Lung (tissue), 16 donors: ENCODE measurements around the gene PLSCR2. TPM values are rescaled to one million over a fixed set of nuclear protein-coding genes. Genes with fewer than 3 reads are reported as not detected.

Source experiments
- ATAC-seq: fragments of 200-7000 bp; cut with Tn5 transposase; one replicate; pipeline ENCODE4 v1.9.1; 2020; ENCODE audit warnings: moderate number of reproducible peaks; ENCODE audit not compliant: insufficient read depth, low FRiP score
- DNase-seq, 3 donors: peaks; one replicate each; pipeline ENCODE4 v3.0.0-alpha.2; 2013 to 2017
- H3K27ac ChIP-seq, 2 donors: one replicate each; pipeline ENCODE4 v1.5.1; 2013; ENCODE audit warnings: mild to moderate bottlenecking in 2 of 2, moderate library complexity in 2 of 2, control low read depth in 1 of 2, inconsistent platforms in 1 of 2, low read depth in 1 of 2, low read length in 1 of 2
- H3K27me3 ChIP-seq, 3 donors: one replicate each; pipeline ENCODE4 v1.5.1; 2013; ENCODE audit warnings: low read length in 2 of 3; ENCODE audit not compliant: control insufficient read depth in 3 of 3, insufficient read depth in 3 of 3
- H3K36me3 ChIP-seq, 4 donors: one replicate each; pipeline ENCODE4 v1.5.1; 2013; ENCODE audit warnings: low read length in 4 of 4, mild to moderate bottlenecking in 1 of 4, moderate library complexity in 1 of 4; ENCODE audit not compliant: control insufficient read depth in 4 of 4, insufficient read depth in 4 of 4
- H3K4me1 ChIP-seq, 5 donors: one replicate each; pipeline ENCODE4 v1.5.1; 2013; ENCODE audit warnings: low read length in 5 of 5, mild to moderate bottlenecking in 2 of 5, moderate library complexity in 1 of 5; ENCODE audit not compliant: control insufficient read depth in 5 of 5, insufficient read depth in 5 of 5
- H3K4me3 ChIP-seq: one replicate; pipeline ENCODE4 v1.5.1; 2013; ENCODE audit warnings: mild to moderate bottlenecking, control low read depth, moderate library complexity
- H3K9ac ChIP-seq, 2 donors: one replicate each; pipeline ENCODE4 v1.5.1; 2013; ENCODE audit warnings: low read length in 2 of 2, control low read depth in 1 of 2; ENCODE audit not compliant: insufficient read depth in 1 of 2
- H3K9me3 ChIP-seq, 4 donors: one replicate each; pipeline ENCODE4 v1.5.1; 2013; ENCODE audit warnings: low read length in 3 of 4, mild to moderate bottlenecking in 1 of 4, moderate library complexity in 1 of 4; ENCODE audit not compliant: control insufficient read depth in 4 of 4, insufficient read depth in 3 of 4
- WGBS, 2 donors: extraction: QIAGEN DNeasy Blood & Tissue Kit; methylation state at CpG; one replicate each; pipeline ENCODE4 v1.1.7; 2013; 5-methylcytosine and 5-hydroxymethylcytosine counted together
- long read RNA-seq, 5 donors: transcript quantifications; one replicate each; lab custom pipeline, GENCODE V29; 2026
- polyA plus RNA-seq, 2 donors: library from polyadenylated mRNA; stranded (reverse); fragments of 200-250 nt; gene quantifications; one replicate each; pipeline ENCODE4 v1.2.1, GENCODE V29; 2013
- total RNA-seq, 2 donors: library from RNA; depleted of rRNA in 1 of 2; stranded (reverse); fragments of >200 nt in 1 of 2; gene quantifications; one replicate each; pipeline ENCODE4 v1.2.1, GENCODE V29; 2014 to 2021
- TF ChIP-seq, protein P1 (sequence below): IDR thresholded peaks from 2 replicates; pipeline ENCODE4 v1.5.1; 2012; ENCODE audit warnings: mild to moderate bottlenecking; ENCODE audit errors: control extremely low read depth, extremely low read depth
- donor health status: control.
- donor health status: control.
- donor health status: Bipolar disorder and iron deficiency.
- donor health status: healthy.
- donor health status: DM: yes; HTN: yes; CAD: no.

PLSCR2 gene, protein sequence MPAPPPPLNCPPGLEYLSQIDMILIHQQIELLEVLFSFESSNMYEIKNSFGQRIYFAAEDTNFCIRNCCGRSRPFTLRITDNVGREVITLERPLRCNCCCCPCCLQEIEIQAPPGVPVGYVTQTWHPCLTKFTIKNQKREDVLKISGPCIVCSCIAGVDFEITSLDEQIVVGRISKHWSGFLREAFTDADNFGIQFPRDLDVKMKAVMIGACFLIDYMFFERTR
- total RNA-seq = not detected
- under 1 TPM; 0.03 to 0.33 TPM for polyA plus RNA-seq
- long read RNA-seq, donor 1 = 0 reads
- long read RNA-seq, donor 2 = 0 reads
- long read RNA-seq, donor 3 = 0 reads
- long read RNA-seq, donor 4 = 0 reads
- long read RNA-seq, donor 5 = 0 reads

GRCh38 chr3:146469150-146470017 is at the start of gene PLSCR2:
Gene PLSCR2 (minus strand): TSS chr3:146469561. CDS start chr3:146459904, 9,657 bp downstream.
- no peaks in the 10 kb centered on the region for H3K9me3 ChIP-seq
- TF ChIP-seq, protein P1, sequence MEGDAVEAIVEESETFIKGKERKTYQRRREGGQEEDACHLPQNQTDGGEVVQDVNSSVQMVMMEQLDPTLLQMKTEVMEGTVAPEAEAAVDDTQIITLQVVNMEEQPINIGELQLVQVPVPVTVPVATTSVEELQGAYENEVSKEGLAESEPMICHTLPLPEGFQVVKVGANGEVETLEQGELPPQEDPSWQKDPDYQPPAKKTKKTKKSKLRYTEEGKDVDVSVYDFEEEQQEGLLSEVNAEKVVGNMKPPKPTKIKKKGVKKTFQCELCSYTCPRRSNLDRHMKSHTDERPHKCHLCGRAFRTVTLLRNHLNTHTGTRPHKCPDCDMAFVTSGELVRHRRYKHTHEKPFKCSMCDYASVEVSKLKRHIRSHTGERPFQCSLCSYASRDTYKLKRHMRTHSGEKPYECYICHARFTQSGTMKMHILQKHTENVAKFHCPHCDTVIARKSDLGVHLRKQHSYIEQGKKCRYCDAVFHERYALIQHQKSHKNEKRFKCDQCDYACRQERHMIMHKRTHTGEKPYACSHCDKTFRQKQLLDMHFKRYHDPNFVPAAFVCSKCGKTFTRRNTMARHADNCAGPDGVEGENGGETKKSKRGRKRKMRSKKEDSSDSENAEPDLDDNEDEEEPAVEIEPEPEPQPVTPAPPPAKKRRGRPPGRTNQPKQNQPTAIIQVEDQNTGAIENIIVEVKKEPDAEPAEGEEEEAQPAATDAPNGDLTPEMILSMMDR = no peak
- no peaks in the 10 kb centered on the region for H3K27me3 ChIP-seq
- H3K4me3 ChIP-seq = peak within 1 kb of the TSS; percentile 61
- peaks cover 0 to 25% (median 5%) of the 10 kb centered on the region in 5 donors for H3K4me1 ChIP-seq
- WGBS, 2 donors = 9 to 11% methylated on average over 51 of the region's 51 CpGs
- peak; percentile 66 to 75 (median 70) for DNase-seq
- peak within 1 kb of the TSS in 1 of 2 donors; percentile 85 for H3K27ac ChIP-seq
- peak within 1 kb of the TSS; percentile 56 for H3K9ac ChIP-seq
- ATAC-seq = peak; percentile 84
- no peaks in the 10 kb centered on the region for H3K36me3 ChIP-seq

GRCh38 chr3:146517684-146518435 is 48.5 kb upstream of the PLSCR2 start:
- Histone ChIP-seq H3K4me1 (peaks cover 0 to 11% (median 2%) of the 10 kb centered on the region in 5 donors), H3K4me3 (no peak overlapping the region), H3K27ac (no peak overlapping the region), H3K36me3 (peaks cover 0 to 12% (median 10%) of the 10 kb centered on the region in 4 donors), H3K27me3 (no peaks in the 10 kb centered on the region), H3K9me3 (peaks cover 0 to 1% (median 0%) of the 10 kb centered on the region in 4 donors), H3K9ac (no peak overlapping the region)
- peak; percentile 87 for ATAC-seq
- peak in 1 of 3 donors; percentile 46 for DNase-seq
- WGBS, 2 donors = 69 to 83% methylated on average over 4 of the region's 4 CpGs
- TF ChIP-seq, protein P1 = no peak

- no peak for ATAC-seq
- H3K9me3 ChIP-seq = peaks cover 0 to 1% (median 0%) of the 10 kb centered on the region in 4 donors
Observed at GRCh38 chr3:146513386-146514051, 44.2 kb upstream of the PLSCR2 start.

More at GRCh38 chr3:146513386-146514051, 44.2 kb upstream of the PLSCR2 start:
- Histone ChIP-seq H3K4me1 (peaks cover 0 to 19% (median 2%) of the 10 kb centered on the region in 5 donors), H3K36me3 (peaks cover 0 to 14% (median 7%) of the 10 kb centered on the region in 4 donors), H3K4me3 (no peak overlapping the region), H3K27me3 (no peaks in the 10 kb centered on the region), H3K9ac (no peak overlapping the region), H3K27ac (no peak overlapping the region)
- TF ChIP-seq, protein P1 = no peak
- DNase-seq = no peak
- WGBS, 2 donors = 87 to 95% methylated on average over 2 of the region's 2 CpGs
